PC-3 (cell line): Measurements from ENCODE around the gene CFAP161.

Experiments used
- EZH2 ChIP-seq: fragments of 300-600 bp; sonication (generic); IDR thresholded peaks from one replicate; pipeline ENCODE4 v1.6.1; 2017; ENCODE audit warnings: antibody characterized with exemption, mild to moderate bottlenecking, low read length; ENCODE audit not compliant: unreplicated experiment
- EZH2phosphoT487 ChIP-seq: fragments of 300-600 bp; sonication (generic); IDR thresholded peaks from 2 replicates; pipeline ENCODE4 v1.6.1; 2018; ENCODE audit warnings: mild to moderate bottlenecking, antibody characterized with exemption, low read length, borderline replicate concordance
- TF ChIP-seq, protein P1 (sequence below): fragments of 300-600 bp; sonication (generic); conservative IDR thresholded peaks from 2 replicates; pipeline ENCODE4 v1.5.1; 2017; ENCODE audit warnings: antibody characterized with exemption, low read depth, mild to moderate bottlenecking, low read length

DNA sequence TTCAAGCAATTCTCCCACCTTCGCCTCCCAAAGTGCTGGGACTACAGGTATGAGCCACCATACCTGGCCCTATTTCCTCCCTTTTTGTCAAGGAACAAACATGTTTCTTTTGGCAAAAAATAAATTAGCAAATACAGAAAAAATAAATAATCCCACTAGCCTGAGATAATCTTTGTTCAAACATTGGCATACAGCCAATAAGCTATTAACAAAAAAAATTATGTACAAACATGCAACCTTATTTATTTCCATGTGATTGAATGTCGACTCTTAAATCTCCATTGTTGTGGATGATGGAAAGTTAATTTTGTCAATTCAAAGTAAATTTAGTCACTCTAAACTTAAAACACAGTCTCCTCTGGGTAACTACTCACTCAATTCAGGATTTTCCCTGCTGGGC, 44.3 kb downstream of the CFAP161 start:
- TF ChIP-seq, protein P1, sequence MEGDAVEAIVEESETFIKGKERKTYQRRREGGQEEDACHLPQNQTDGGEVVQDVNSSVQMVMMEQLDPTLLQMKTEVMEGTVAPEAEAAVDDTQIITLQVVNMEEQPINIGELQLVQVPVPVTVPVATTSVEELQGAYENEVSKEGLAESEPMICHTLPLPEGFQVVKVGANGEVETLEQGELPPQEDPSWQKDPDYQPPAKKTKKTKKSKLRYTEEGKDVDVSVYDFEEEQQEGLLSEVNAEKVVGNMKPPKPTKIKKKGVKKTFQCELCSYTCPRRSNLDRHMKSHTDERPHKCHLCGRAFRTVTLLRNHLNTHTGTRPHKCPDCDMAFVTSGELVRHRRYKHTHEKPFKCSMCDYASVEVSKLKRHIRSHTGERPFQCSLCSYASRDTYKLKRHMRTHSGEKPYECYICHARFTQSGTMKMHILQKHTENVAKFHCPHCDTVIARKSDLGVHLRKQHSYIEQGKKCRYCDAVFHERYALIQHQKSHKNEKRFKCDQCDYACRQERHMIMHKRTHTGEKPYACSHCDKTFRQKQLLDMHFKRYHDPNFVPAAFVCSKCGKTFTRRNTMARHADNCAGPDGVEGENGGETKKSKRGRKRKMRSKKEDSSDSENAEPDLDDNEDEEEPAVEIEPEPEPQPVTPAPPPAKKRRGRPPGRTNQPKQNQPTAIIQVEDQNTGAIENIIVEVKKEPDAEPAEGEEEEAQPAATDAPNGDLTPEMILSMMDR: no peak
- no peak for TF ChIP-seq EZH2
- no peak for TF ChIP-seq EZH2phosphoT487
